ENCODE data around the gene CEP164. TPM values are rescaled to one million over a fixed set of nuclear protein-coding genes. Genes with fewer than 3 reads are reported as not detected.

The CEP164 gene
- total RNA-seq, 6 experiments from 2014 or later = 29.0 to 35.6 (median 33.0) TPM

- Mint-ChIP-seq H3K27me3 (ENCODE audit: insufficient read depth) (no peaks in the 10 kb centered on the region), H3K27ac (no peak overlapping the region), H3K9me3 (no peaks in the 10 kb centered on the region), H3K36me3 (ENCODE audit: low read depth) (peaks cover 35% of the 10 kb centered on the region), H3K4me3 (no peak overlapping the region), H3K4me1 (ENCODE audit: low read depth) (no peaks in the 10 kb centered on the region)
- no peak for DNase-seq
- TF ChIP-seq CTCF (IDR thresholded peaks at IDR 0.05) = no peak
These were observed 48.3 kb downstream of the CEP164 start for GRCh38 chr11:117375960-117376359.

GRCh38 chr11:117376517-117376916 is 48.9 kb downstream of the CEP164 start:
- TF ChIP-seq CTCF (IDR thresholded peaks at IDR 0.05) = no peak
- Mint-ChIP-seq H3K4me3 (no peak overlapping the region), H3K36me3 (ENCODE audit: low read depth) (peaks cover 35% of the 10 kb centered on the region), H3K27ac (no peak overlapping the region), H3K9me3 (no peaks in the 10 kb centered on the region), H3K27me3 (ENCODE audit: insufficient read depth) (no peaks in the 10 kb centered on the region), H3K4me1 (ENCODE audit: low read depth) (no peaks in the 10 kb centered on the region)
- DNase-seq = no peak

- no peak overlapping the region; the same call in 1 of the 2 replicates for H3K27ac Mint-ChIP-seq
These were observed 51.6 kb downstream of the CEP164 start for GRCh38 chr11:117378976-117379865.

GRCh38 chr11:117380676-117381075 is 53.0 kb downstream of the CEP164 start:
- Mint-ChIP-seq H3K27ac (no peak overlapping the region), H3K27me3 (ENCODE audit: insufficient read depth) (no peaks in the 10 kb centered on the region; the same call in 1 of the 2 replicates), H3K4me3 (no peak overlapping the region), H3K36me3 (ENCODE audit: low read depth) (peaks cover 49% of the 10 kb centered on the region), H3K9me3 (no peaks in the 10 kb centered on the region), H3K4me1 (ENCODE audit: low read depth) (peaks cover 32% of the 10 kb centered on the region)
- DNase-seq = no peak
- TF ChIP-seq CTCF (IDR thresholded peaks at IDR 0.05) = no peak

More at GRCh38 chr11:117378976-117379865, 51.6 kb downstream of the CEP164 start:
- no peak for TF ChIP-seq CTCF (IDR thresholded peaks at IDR 0.05)
- no peak overlapping the region for H3K4me3 Mint-ChIP-seq
- peaks cover 43% of the 10 kb centered on the region for H3K36me3 Mint-ChIP-seq (ENCODE audit: low read depth)
- H3K9me3 Mint-ChIP-seq = no peaks in the 10 kb centered on the region
- H3K27me3 Mint-ChIP-seq (ENCODE audit: insufficient read depth) = no peaks in the 10 kb centered on the region
- H3K4me1 Mint-ChIP-seq (ENCODE audit: low read depth) = peaks cover 21% of the 10 kb centered on the region
- DNase-seq = no peak

GRCh38 chr11:117381481-117382387 is 54.1 kb downstream of the CEP164 start:
- H3K27ac Mint-ChIP-seq = peak overlapping the region; percentile 88; the same call in 1 of the 2 replicates
- H3K27me3 Mint-ChIP-seq (ENCODE audit: insufficient read depth) = no peaks in the 10 kb centered on the region; the same call in 1 of the 2 replicates
- H3K4me3 Mint-ChIP-seq = no peak overlapping the region
- H3K4me1 Mint-ChIP-seq (ENCODE audit: low read depth) = peaks cover 32% of the 10 kb centered on the region
- no peak for TF ChIP-seq CTCF (IDR thresholded peaks at IDR 0.05)
- no peak for DNase-seq
- H3K9me3 Mint-ChIP-seq = no peaks in the 10 kb centered on the region
- peaks cover 53% of the 10 kb centered on the region for H3K36me3 Mint-ChIP-seq (ENCODE audit: low read depth)

All from HFFc6 (cell line).